Calu3 (cell line): Measurements from ENCODE around the gene ITGA7. TPM values are rescaled to one million over a fixed set of nuclear protein-coding genes. Genes with fewer than 3 reads are reported as not detected.

Source experiments
- BruUV-seq: library from RNA; stranded (reverse); fragments of 400-500 nt; replicated peaks from 2 replicates; lab custom pipeline; 2021; lab: Mats Ljungman, UMichigan
- CTCF ChIA-PET: fragments of 300-600 bp; sonication (Branson Sonifier 250); formaldehyde crosslinking; loops from one replicate; lab custom pipeline; 2022; ENCODE audit warnings: antibody characterized with exemption; lab: Charles Lee
- DNase-seq: peaks from one replicate; pipeline ENCODE4 v3.0.0; 2022
- H3K27ac Mint-ChIP-seq: one replicate; pipeline ENCODE4 v1.8.0; 2022; ENCODE audit warnings: mixed read lengths; ENCODE audit not compliant: unreplicated experiment
- H3K27me3 Mint-ChIP-seq: one replicate; pipeline ENCODE4 v1.8.0; 2022; ENCODE audit warnings: mixed read lengths; ENCODE audit not compliant: unreplicated experiment
- H3K36me3 Mint-ChIP-seq: one replicate; pipeline ENCODE4 v1.8.0; 2022; ENCODE audit warnings: mild to moderate bottlenecking, moderate library complexity, mixed read lengths; ENCODE audit not compliant: insufficient read depth, unreplicated experiment
- H3K4me1 Mint-ChIP-seq: one replicate; pipeline ENCODE4 v1.8.0; 2022; ENCODE audit warnings: mild to moderate bottlenecking, low read depth, mixed read lengths; ENCODE audit not compliant: unreplicated experiment
- H3K4me3 Mint-ChIP-seq: one replicate; pipeline ENCODE4 v1.8.0; 2022; ENCODE audit warnings: mild to moderate bottlenecking, low read depth, moderate library complexity, mixed read lengths; ENCODE audit not compliant: unreplicated experiment
- H3K9me3 Mint-ChIP-seq: one replicate; pipeline ENCODE4 v1.8.0; 2022; ENCODE audit warnings: low read depth, mixed read lengths; ENCODE audit not compliant: unreplicated experiment
- intact Hi-C: fragments of 100-400 bp; cut with micrococcal nuclease; formaldehyde crosslinking; loops from one replicate; pipeline ENCODE4 v1.10.0; 2022; ENCODE audit not compliant: unreplicated experiment
- total RNA-seq: library from RNA; stranded (reverse); gene quantifications from 2 replicates; pipeline ENCODE4 v1.2.3, GENCODE V29; 2022
- TF ChIP-seq, protein P1 (sequence below): fragments of 200-600 bp; IDR thresholded peaks from one replicate; pipeline ENCODE4 v1.8.0; 2022; ENCODE audit warnings: antibody characterized with exemption; ENCODE audit not compliant: unreplicated experiment

Gene ITGA7
- total RNA-seq, 1 experiment from 2014 or later = 5.9 TPM

DNA sequence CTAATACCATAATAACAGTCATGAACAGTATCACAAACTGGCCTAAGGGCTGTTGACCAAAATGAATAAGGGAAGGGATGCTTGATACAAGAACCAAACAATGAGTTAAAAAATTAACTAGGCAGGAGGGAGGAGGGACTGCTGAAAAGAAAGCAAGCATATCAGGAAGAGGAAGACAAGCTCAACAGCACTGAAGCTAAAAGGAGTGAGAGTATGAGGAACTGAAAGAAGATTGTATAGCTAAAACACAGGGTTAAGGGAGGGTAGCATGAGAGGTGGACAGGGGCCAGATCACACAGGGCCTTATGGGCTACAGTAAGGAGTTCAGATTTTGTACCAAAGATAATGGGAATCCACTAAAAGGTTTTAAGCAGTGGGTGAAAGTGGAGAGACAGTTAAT is 34.1 kb downstream of the ITGA7 start:
- no peaks in the 10 kb centered on the region for H3K9me3 Mint-ChIP-seq
- BruUV-seq = no TSS peak
- no peak overlapping the region for H3K4me3 Mint-ChIP-seq
- peaks cover 12% of the 10 kb centered on the region for H3K27me3 Mint-ChIP-seq
- DNase-seq = no peak
- H3K4me1 Mint-ChIP-seq = peaks cover 17% of the 10 kb centered on the region
- peaks cover 5% of the 10 kb centered on the region for H3K36me3 Mint-ChIP-seq
- TF ChIP-seq, protein P1, sequence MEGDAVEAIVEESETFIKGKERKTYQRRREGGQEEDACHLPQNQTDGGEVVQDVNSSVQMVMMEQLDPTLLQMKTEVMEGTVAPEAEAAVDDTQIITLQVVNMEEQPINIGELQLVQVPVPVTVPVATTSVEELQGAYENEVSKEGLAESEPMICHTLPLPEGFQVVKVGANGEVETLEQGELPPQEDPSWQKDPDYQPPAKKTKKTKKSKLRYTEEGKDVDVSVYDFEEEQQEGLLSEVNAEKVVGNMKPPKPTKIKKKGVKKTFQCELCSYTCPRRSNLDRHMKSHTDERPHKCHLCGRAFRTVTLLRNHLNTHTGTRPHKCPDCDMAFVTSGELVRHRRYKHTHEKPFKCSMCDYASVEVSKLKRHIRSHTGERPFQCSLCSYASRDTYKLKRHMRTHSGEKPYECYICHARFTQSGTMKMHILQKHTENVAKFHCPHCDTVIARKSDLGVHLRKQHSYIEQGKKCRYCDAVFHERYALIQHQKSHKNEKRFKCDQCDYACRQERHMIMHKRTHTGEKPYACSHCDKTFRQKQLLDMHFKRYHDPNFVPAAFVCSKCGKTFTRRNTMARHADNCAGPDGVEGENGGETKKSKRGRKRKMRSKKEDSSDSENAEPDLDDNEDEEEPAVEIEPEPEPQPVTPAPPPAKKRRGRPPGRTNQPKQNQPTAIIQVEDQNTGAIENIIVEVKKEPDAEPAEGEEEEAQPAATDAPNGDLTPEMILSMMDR = no peak
- H3K27ac Mint-ChIP-seq = no peak overlapping the region
- CTCF ChIA-PET = interaction anchor here (0.7 to 1.3 kb wide), 3 partner anchors 9 to 65 kb away, joined by 3 to 6 read pairs (median 3); a partner anchor contains a TSS
- intact Hi-C loops = no loop called here

DNA sequence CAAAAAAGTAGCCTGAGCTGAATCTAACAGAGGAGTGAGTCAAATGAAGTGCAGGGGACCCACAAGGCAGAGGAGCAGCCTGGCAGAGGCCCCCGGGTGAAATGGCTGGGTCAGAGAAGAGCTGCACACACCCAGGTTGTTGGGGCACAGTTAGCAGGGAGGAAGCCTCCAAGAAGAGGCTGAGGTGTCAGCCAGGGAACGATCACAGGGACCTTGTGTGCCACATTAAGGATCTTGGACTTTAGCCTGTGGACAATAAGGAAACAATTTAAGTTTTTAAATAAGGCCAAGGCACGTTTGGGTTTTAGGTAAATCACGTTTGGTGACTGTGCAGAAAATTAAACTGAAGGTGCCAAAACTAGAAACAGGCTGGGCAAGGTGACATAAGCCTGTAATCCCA is 36.0 kb downstream of the ITGA7 start:
- DNase-seq = no peak
- intact Hi-C loops = no loop called here
- no peak overlapping the region for H3K27ac Mint-ChIP-seq
- TF ChIP-seq, protein P1 = no peak
- H3K27me3 Mint-ChIP-seq = peaks cover 12% of the 10 kb centered on the region
- H3K9me3 Mint-ChIP-seq = no peaks in the 10 kb centered on the region
- peaks cover 5% of the 10 kb centered on the region for H3K36me3 Mint-ChIP-seq
- H3K4me3 Mint-ChIP-seq = no peak overlapping the region
- no TSS peak for BruUV-seq
- CTCF ChIA-PET = interaction anchor here (1.8 kb wide), 1 partner anchor 49 kb away, joined by 3 read pairs; the partner anchor contains the start of gene RDH5
- peaks cover 17% of the 10 kb centered on the region for H3K4me1 Mint-ChIP-seq

DNA sequence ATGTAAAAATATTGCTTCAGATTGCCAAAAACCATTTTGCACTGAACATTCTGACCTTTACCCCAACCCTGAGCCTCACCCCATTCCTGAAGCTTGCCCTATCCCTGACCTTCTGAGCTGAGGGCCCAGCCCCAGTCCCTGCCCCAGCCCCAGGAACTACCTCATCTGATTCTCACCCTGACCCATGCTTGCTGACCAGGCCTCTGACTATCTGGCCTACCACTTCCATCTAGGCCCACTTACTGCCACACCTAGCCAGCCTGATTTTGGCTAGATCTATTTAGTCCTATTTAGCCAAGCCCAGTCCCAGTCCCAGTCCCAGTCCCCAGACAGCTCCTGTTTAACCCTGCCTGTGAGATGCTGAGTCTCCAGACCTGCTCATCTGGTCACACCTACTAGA is 37.4 kb downstream of the ITGA7 start:
- TF ChIP-seq, protein P1 = no peak
- CTCF ChIA-PET = interaction anchor here (1.8 kb wide), 1 partner anchor 51 kb away, joined by 3 read pairs; the partner anchor contains the start of gene RDH5
- no peak overlapping the region for H3K4me3 Mint-ChIP-seq
- peaks cover 17% of the 10 kb centered on the region for H3K4me1 Mint-ChIP-seq
- DNase-seq = no peak
- no TSS peak for BruUV-seq
- intact Hi-C loops = no loop called here
- no peaks in the 10 kb centered on the region for H3K9me3 Mint-ChIP-seq
- H3K36me3 Mint-ChIP-seq = peaks cover 5% of the 10 kb centered on the region
- H3K27ac Mint-ChIP-seq = no peak overlapping the region
- peaks cover 12% of the 10 kb centered on the region for H3K27me3 Mint-ChIP-seq

DNA sequence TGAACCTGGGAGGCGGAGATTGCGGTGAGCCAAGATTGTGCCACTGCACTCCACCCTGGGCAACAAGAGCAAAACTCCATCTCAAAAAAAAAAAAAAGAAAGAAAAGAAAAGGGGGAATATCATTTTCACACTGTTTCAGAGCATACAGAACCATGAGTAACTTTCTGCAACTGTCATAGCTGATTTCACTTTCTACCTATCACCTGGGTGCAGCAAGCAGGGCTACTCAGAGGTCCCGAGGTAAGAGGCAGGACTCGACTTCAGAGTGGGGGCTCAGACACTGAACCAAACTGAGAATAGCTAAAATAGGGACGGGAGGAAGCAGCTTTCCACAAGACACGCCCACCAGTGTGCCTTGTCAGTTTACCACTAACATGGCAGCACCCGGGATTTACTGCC is 41.2 kb downstream of the ITGA7 start:
- Mint-ChIP-seq H3K27ac (no peak overlapping the region), H3K36me3 (no peaks in the 10 kb centered on the region), H3K4me1 (peaks cover 9% of the 10 kb centered on the region), H3K9me3 (no peaks in the 10 kb centered on the region), H3K4me3 (no peak overlapping the region), H3K27me3 (peaks cover 8% of the 10 kb centered on the region)
- CTCF ChIA-PET = interaction anchor here (0.7 to 1.0 kb wide), 2 partner anchors 54 to 71 kb away, joined by 3 to 8 read pairs; no protein-coding TSS in a partner anchor
- intact Hi-C loops = no loop called here
- DNase-seq = no peak
- TF ChIP-seq, protein P1 = no peak
- BruUV-seq = no TSS peak
